B cell (primary cell): ENCODE results near the gene MLANA. TPM values are rescaled to one million over a fixed set of nuclear protein-coding genes. Genes with fewer than 3 reads are reported as not detected.

ENCODE experiments used
- ATAC-seq: fragments of 200-7000 bp; cut with Tn5 transposase; one replicate; pipeline ENCODE4 v1.10.0; 2021; ENCODE audit warnings: low read depth, mild to moderate bottlenecking, moderate number of reproducible peaks, moderate library complexity
- CTCF ChIA-PET: fragments of 350-600 bp; sonication (Branson Sonifier 250); formaldehyde crosslinking; loops from one replicate; lab custom pipeline; 2021; ENCODE audit warnings: antibody characterized with exemption, inconsistent platforms; lab: Charles Lee
- POLR2A ChIA-PET: fragments of 350-600 bp; sonication (Branson Sonifier 250); formaldehyde crosslinking; loops from one replicate; lab custom pipeline; 2021; ENCODE audit warnings: antibody characterized with exemption; lab: Charles Lee
- DNase-seq: peaks from one replicate; pipeline ENCODE4 v3.0.0; 2013
- H2AFZ ChIP-seq: 2 replicates; pipeline ENCODE4 v1.6.1; 2012; ENCODE audit warnings: mild to moderate bottlenecking, low read depth, low read length; ENCODE audit not compliant: insufficient read depth, poor library complexity, severe bottlenecking
- H3K27ac ChIP-seq, 2 donors: 1 replicate in 1 of 2; 2 replicates in 1 of 2; pipeline ENCODE4 v1.5.1; 2012 to 2013; ENCODE audit warnings: low read length in 2 of 2, mild to moderate bottlenecking in 2 of 2, moderate library complexity in 1 of 2
- H3K27me3 ChIP-seq, 4 experiments: fragments of 200-600 bp in 1 of 4; sonication (generic) in 1 of 4; replicated peaks in 1 of 4; 1 replicate in 2 of 4; 2 replicates in 2 of 4; pipeline versions ENCODE4 v1.6.1 to v1.7.0; 2013 to 2016; ENCODE audit warnings: low read length in 3 of 4, mild to moderate bottlenecking in 2 of 4, mixed read lengths in 1 of 4, moderate library complexity in 1 of 4; ENCODE audit not compliant: insufficient read depth in 4 of 4, control insufficient read depth in 3 of 4; ENCODE audit errors: control extremely low read depth in 1 of 4
- H3K36me3 ChIP-seq, 2 experiments: replicated peaks in 1 of 2; 1 replicate in 1 of 2; 2 replicates in 1 of 2; pipeline versions ENCODE4 v1.6.1 to v1.7.1; 2013; ENCODE audit warnings: low read length in 1 of 2; ENCODE audit not compliant: insufficient read depth in 2 of 2, control insufficient read depth in 1 of 2; ENCODE audit errors: control extremely low read depth in 1 of 2, extremely low read depth in 1 of 2
- H3K4me1 ChIP-seq, 2 donors: fragments of 200-600 bp in 1 of 2; sonication (generic) in 1 of 2; 1 replicate in 1 of 2; 2 replicates in 1 of 2; pipeline versions ENCODE4 v1.5.1 to v1.6.1; 2013 to 2017; ENCODE audit warnings: low read length in 2 of 2; ENCODE audit not compliant: control insufficient read depth in 2 of 2, insufficient read depth in 2 of 2
- H3K4me2 ChIP-seq: replicated peaks from 2 replicates; pipeline ENCODE3; 2012; ENCODE audit warnings: mild to moderate bottlenecking, low read depth, low read length; ENCODE audit not compliant: poor library complexity, severe bottlenecking
- H3K4me3 ChIP-seq, 5 experiments: fragments of 200-600 bp in 1 of 5; sonication (generic) in 1 of 5; 1 replicate in 3 of 5; 2 replicates in 2 of 5; pipeline versions ENCODE4 v1.5.1 to v1.7.0; 2011 to 2016; ENCODE audit warnings: low read length in 4 of 5, mild to moderate bottlenecking in 4 of 5, low read depth in 2 of 5, control low read depth in 1 of 5, moderate library complexity in 1 of 5; ENCODE audit not compliant: insufficient read depth in 1 of 5; ENCODE audit errors: control extremely low read depth in 1 of 5, extremely low read depth in 1 of 5
- H3K79me2 ChIP-seq: fragments of 200-600 bp; sonication (generic); one replicate; pipeline ENCODE4 v1.6.0; 2016; ENCODE audit warnings: low read length; ENCODE audit not compliant: control insufficient read depth, insufficient read depth
- H3K9ac ChIP-seq: fragments of 200-600 bp; sonication (generic); 2 replicates; pipeline ENCODE4 v1.6.1; 2017; ENCODE audit warnings: mild to moderate bottlenecking, low read length, moderate library complexity
- H3K9me3 ChIP-seq, 3 donors: one replicate each; pipeline versions ENCODE4 v1.6.1 to v1.7.1; 2013; ENCODE audit warnings: low read length in 2 of 3; ENCODE audit not compliant: control insufficient read depth in 2 of 3, insufficient read depth in 1 of 3; ENCODE audit errors: control extremely low read depth in 1 of 3
- H4K20me1 ChIP-seq: 2 replicates; pipeline ENCODE4 v1.6.0; 2012; ENCODE audit warnings: mild to moderate bottlenecking, low read length; ENCODE audit not compliant: insufficient read depth, control insufficient read depth, poor library complexity, severe bottlenecking
- H3K27ac Mint-ChIP-seq: one replicate; pipeline ENCODE4 v1.8.0; 2021; ENCODE audit warnings: mixed read lengths
- H3K27me3 Mint-ChIP-seq: one replicate; pipeline ENCODE4 v1.8.0; 2021; ENCODE audit warnings: mixed read lengths
- H3K4me1 Mint-ChIP-seq: one replicate; pipeline ENCODE4 v1.8.0; 2021; ENCODE audit warnings: mixed read lengths
- H3K4me3 Mint-ChIP-seq: one replicate; pipeline ENCODE4 v1.8.0; 2021; ENCODE audit warnings: mixed read lengths
- H3K9me3 Mint-ChIP-seq: one replicate; pipeline ENCODE4 v1.8.0; 2022; ENCODE audit warnings: mixed read lengths; ENCODE audit not compliant: insufficient read depth
- CTCF ChIP-seq: fragments of 200-600 bp; IDR thresholded peaks from one replicate; pipeline ENCODE4 v1.8.0; 2022; ENCODE audit warnings: antibody characterized with exemption, mild to moderate bottlenecking
- EZH2 ChIP-seq: IDR thresholded peaks from 2 replicates; pipeline ENCODE4 v1.6.1; 2012; ENCODE audit warnings: borderline replicate concordance, low read depth, mild to moderate bottlenecking, moderate library complexity, low read length; ENCODE audit not compliant: insufficient read depth, poor library complexity, severe bottlenecking
- WGBS: methylation state at CpG from one replicate; pipeline ENCODE4 v1.1.5; 2013; ENCODE audit warnings: missing lambda C conversion rate; ENCODE audit not compliant: insufficient coverage; 5-methylcytosine and 5-hydroxymethylcytosine counted together
- intact Hi-C: fragments of 100-400 bp; cut with micrococcal nuclease; formaldehyde crosslinking; loops from one replicate; pipeline ENCODE4 v1.10.0; 2022
- polyA plus RNA-seq: library from polyadenylated mRNA; depleted of rRNA; stranded (reverse); fragments of >200 nt; gene quantifications from 2 replicates; pipeline ENCODE4 v1.2.3, GENCODE V29; 2012
- total RNA-seq, 2 donors: library from RNA; stranded (reverse); fragments of 120-200 nt in 1 of 2; gene quantifications; 1 replicate in 1 of 2; 2 replicates in 1 of 2; pipeline versions ENCODE4 v1.2.3 to v1.2.4, GENCODE V29; 2013 to 2022

The MLANA gene
- total and polyA plus RNA-seq, 2 donors (not counting 1 experiment from before 2014, with no cell fraction given) = not detected

GRCh38 chr9:5851445-5851844 lies 39.2 kb upstream of the MLANA start:
- Histone ChIP-seq H3K4me2 (no peak overlapping the region), H3K4me1 (no peaks in the 10 kb centered on the region), H4K20me1 (no peaks in the 10 kb centered on the region), H3K36me3 (peaks cover 0 to 3% of the 10 kb centered on the region in 2 experiments), H3K9ac (no peak overlapping the region), H3K4me3 (no peak overlapping the region), H3K27me3 (no peaks in the 10 kb centered on the region), H2AFZ (no peak overlapping the region), H3K9me3 (no peaks in the 10 kb centered on the region), H3K27ac (no peak overlapping the region), H3K79me2 (no peaks in the 10 kb centered on the region)
- POLR2A ChIA-PET = no interaction called here
- Mint-ChIP-seq H3K4me3 (no peak overlapping the region), H3K4me1 (no peaks in the 10 kb centered on the region), H3K27ac (no peak overlapping the region), H3K9me3 (no peaks in the 10 kb centered on the region), H3K27me3 (no peaks in the 10 kb centered on the region)
- intact Hi-C loops = no loop called here
- CTCF ChIA-PET = interaction anchor here (1.2 kb wide), 1 partner anchor 35 kb away, joined by 3 read pairs; no protein-coding TSS in a partner anchor
- ATAC-seq (no peak), DNase-seq (no peak)
- no CpG with 5 or more reads among the region's 2 CpGs for WGBS
- TF ChIP-seq EZH2 (no peak), CTCF (no peak)

DNA sequence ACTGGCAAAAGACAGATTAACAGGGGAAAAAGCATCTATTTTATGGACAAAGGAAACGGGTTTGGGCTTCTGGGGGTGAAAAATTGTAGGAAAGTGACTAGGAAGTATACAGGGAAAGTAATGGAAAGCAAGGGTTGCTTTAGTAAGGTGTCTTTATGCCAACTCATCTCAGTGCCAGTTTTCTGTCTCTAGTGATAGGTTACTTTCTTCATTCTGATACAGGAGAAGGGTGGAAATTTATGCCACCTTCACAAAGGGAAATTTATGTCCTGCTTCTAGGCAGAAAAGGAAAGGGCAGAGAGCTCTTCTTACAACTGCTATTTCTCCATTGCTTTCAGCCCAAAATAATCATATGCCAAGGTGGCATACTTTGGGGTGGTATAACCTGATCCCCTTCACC lies 37.7 kb upstream of the MLANA start:
- Mint-ChIP-seq H3K27me3 (no peaks in the 10 kb centered on the region), H3K9me3 (no peaks in the 10 kb centered on the region), H3K27ac (no peak overlapping the region), H3K4me3 (no peak overlapping the region), H3K4me1 (no peaks in the 10 kb centered on the region)
- CTCF ChIA-PET = no interaction called here
- H3K27ac ChIP-seq = no peak overlapping the region
- no peak for ATAC-seq
- no peak overlapping the region for H3K4me3 ChIP-seq
- H3K9ac ChIP-seq = no peak overlapping the region
- no peak overlapping the region for H2AFZ ChIP-seq
- H3K79me2 ChIP-seq = no peaks in the 10 kb centered on the region
- H3K9me3 ChIP-seq = no peaks in the 10 kb centered on the region
- H3K27me3 ChIP-seq = no peaks in the 10 kb centered on the region
- WGBS = 82% methylated on average over 1 of the region's 1 CpG
- no peak for TF ChIP-seq CTCF
- no peak for TF ChIP-seq EZH2
- H4K20me1 ChIP-seq = no peaks in the 10 kb centered on the region
- POLR2A ChIA-PET = no interaction called here
- intact Hi-C loops = no loop called here
- H3K4me2 ChIP-seq = no peak overlapping the region
- peaks cover 0 to 3% of the 10 kb centered on the region in 2 experiments for H3K36me3 ChIP-seq
- no peaks in the 10 kb centered on the region for H3K4me1 ChIP-seq
- DNase-seq = no peak
